ENCODE measurements around the gene PRRT2. TPM values are rescaled to one million over a fixed set of nuclear protein-coding genes. Genes with fewer than 3 reads are reported as not detected.

Gene PRRT2
- total and polyA plus RNA-seq, 2 donors (not counting 3 experiments of a cell fraction or from before 2014, with no cell fraction given), result 3.3 TPM

- ChIA-PET CTCF (interaction anchor here (1.5 to 5.2 kb wide), 2 partner anchors 27 to 38 kb away, joined by 4 to 140 read pairs; partner anchors contain the start of genes MVP and PAGR1), POLR2A (no interaction called here)
- H3K4me3 ChIP-seq (replicated peaks in 1 of 3; ENCODE audit: insufficient read depth in 1 of 3, low read depth in 1 of 3, low read length in 3 of 3), result no peak overlapping the region
- H3K36me3 ChIP-seq (ENCODE audit: control insufficient read depth in 2 of 2, extremely low read depth in 1 of 2, insufficient read depth in 2 of 2, low read length in 2 of 2), result peaks cover 0 to 15% of the 10 kb centered on the region in 2 experiments
- no peaks in the 10 kb centered on the region for H3K27me3 ChIP-seq (ENCODE audit: control insufficient read depth in 2 of 2, insufficient read depth in 2 of 2, low read length in 2 of 2)
- no peak for FAIRE-seq
- no peak overlapping the region for H3K9ac ChIP-seq (replicated peaks; ENCODE audit: extremely low read depth, insufficient read depth, low read length)
- H3K79me2 ChIP-seq (ENCODE audit: control insufficient read depth, insufficient read depth, low read length), result no peaks in the 10 kb centered on the region
- no peak overlapping the region for H2AFZ ChIP-seq (ENCODE audit: low read depth, low read length)
- intact Hi-C loops (cut with micrococcal nuclease), result no loop called here
- no peaks in the 10 kb centered on the region for H3K9me1 ChIP-seq (replicated peaks; ENCODE audit: control insufficient read depth, extremely low read depth, insufficient read depth, low read length)
- H4K20me1 ChIP-seq (replicated peaks; ENCODE audit: control insufficient read depth, extremely low read depth, insufficient read depth, low read length), result no peaks in the 10 kb centered on the region
- dilution Hi-C loops (cut with MboI; ENCODE audit: extremely low pct_ligation_motif_present, low sequenced_read_pairs), result no loop called here
- H3K4me2 ChIP-seq (ENCODE audit: insufficient read depth, low read length), result no peak overlapping the region
- H3K9me3 ChIP-seq (replicated peaks; ENCODE audit: control insufficient read depth, insufficient read depth, low read length), result no peaks in the 10 kb centered on the region
- no peaks in the 10 kb centered on the region for H3K4me1 ChIP-seq (ENCODE audit: control insufficient read depth, extremely low read depth, insufficient read depth, low read length)
- TF ChIP-seq MYC (IDR thresholded peaks at IDR 0.05; ENCODE audit: low read depth, low read length) (no peak), MAX (IDR thresholded peaks at IDR 0.05; ENCODE audit: insufficient read depth, insufficient read length) (no peak), GATA2 (IDR thresholded peaks at IDR 0.05; ENCODE audit: insufficient read depth, insufficient read length, low read depth, low read length) (no peak), POLR2AphosphoS5 (IDR thresholded peaks at IDR 0.05; ENCODE audit: insufficient read depth, low read depth, low read length) (no peak), JUN (IDR thresholded peaks at IDR 0.05; ENCODE audit: borderline replicate concordance, insufficient read depth, insufficient read length, low read depth) (no peak), FOS (IDR thresholded peaks at IDR 0.05; ENCODE audit: borderline replicate concordance, insufficient read depth, low read length) (no peak), EZH2 (IDR thresholded peaks at IDR 0.05; ENCODE audit: borderline replicate concordance, low read depth, low read length, severe bottlenecking) (no peak), POLR2A (IDR thresholded peaks at IDR 0.05; ENCODE audit: low read depth, low read length) (no peak), CTCF (IDR thresholded peaks at IDR 0.05; ENCODE audit: extremely low read depth in 1 of 2, insufficient read depth in 1 of 2, low read depth in 1 of 2, low read length in 2 of 2) (no peak)
- no TSS peak for BruUV-seq (replicated peaks)
- no peak for DNase-seq (ENCODE audit: low read depth, low spot score)
- H3K27ac ChIP-seq (ENCODE audit: insufficient read depth, low read depth, low read length), result no peak overlapping the region
Measured at GRCh38 chr16:29845656-29846055, 33.7 kb downstream of the PRRT2 start.

Measured in endothelial cell of umbilical vein (primary cell).